ENCODE results near the gene SHOC2. TPM values are rescaled to one million over a fixed set of nuclear protein-coding genes. Genes with fewer than 3 reads are reported as not detected.

SHOC2 gene
- total RNA-seq, 1 donor from 2014 or later, result 60.8 TPM

- Mint-ChIP-seq H3K4me3 (ENCODE audit: unreplicated experiment) (no peak overlapping the region), H3K27me3 (ENCODE audit: unreplicated experiment) (no peaks in the 10 kb centered on the region), H3K36me3 (ENCODE audit: unreplicated experiment) (peaks cover 47% of the 10 kb centered on the region), H3K27ac (ENCODE audit: unreplicated experiment) (no peak overlapping the region), H3K4me1 (ENCODE audit: unreplicated experiment) (peaks cover 2% of the 10 kb centered on the region), H3K9me3 (ENCODE audit: unreplicated experiment) (no peaks in the 10 kb centered on the region)
- DNase-seq (ENCODE audit: extremely low spot score, unreplicated experiment), result no peak
- no peak for TF ChIP-seq CTCF (IDR thresholded peaks at IDR 0.05)
Observed at GRCh38 chr10:110892602-110893288, 26.7 kb upstream of the SHOC2 start.

- no peaks in the 10 kb centered on the region for H3K9me3 Mint-ChIP-seq (ENCODE audit: unreplicated experiment)
- no peaks in the 10 kb centered on the region for H3K27me3 Mint-ChIP-seq (ENCODE audit: unreplicated experiment)
- TF ChIP-seq CTCF (IDR thresholded peaks at IDR 0.05), result peak; percentile 77
- peaks cover 8% of the 10 kb centered on the region for H3K4me1 Mint-ChIP-seq (ENCODE audit: unreplicated experiment)
- DNase-seq (ENCODE audit: extremely low spot score, unreplicated experiment), result no peak
- peaks cover 50% of the 10 kb centered on the region for H3K36me3 Mint-ChIP-seq (ENCODE audit: unreplicated experiment)
- H3K27ac Mint-ChIP-seq (ENCODE audit: unreplicated experiment), result no peak overlapping the region
- no peak overlapping the region for H3K4me3 Mint-ChIP-seq (ENCODE audit: unreplicated experiment)
Observed at GRCh38 chr10:110893559-110894179, 25.7 kb upstream of the SHOC2 start.

- Mint-ChIP-seq H3K36me3 (ENCODE audit: unreplicated experiment) (peaks cover 55% of the 10 kb centered on the region), H3K27me3 (ENCODE audit: unreplicated experiment) (no peaks in the 10 kb centered on the region), H3K4me3 (ENCODE audit: unreplicated experiment) (no peak overlapping the region), H3K9me3 (ENCODE audit: unreplicated experiment) (no peaks in the 10 kb centered on the region), H3K4me1 (ENCODE audit: unreplicated experiment) (peaks cover 10% of the 10 kb centered on the region), H3K27ac (ENCODE audit: unreplicated experiment) (no peak overlapping the region)
- no peak for TF ChIP-seq CTCF (IDR thresholded peaks at IDR 0.05)
- DNase-seq (ENCODE audit: extremely low spot score, unreplicated experiment), result no peak
Observed at GRCh38 chr10:110897184-110897583, 22.2 kb upstream of the SHOC2 start.

- Mint-ChIP-seq H3K27me3 (ENCODE audit: unreplicated experiment) (no peaks in the 10 kb centered on the region), H3K36me3 (ENCODE audit: unreplicated experiment) (peaks cover 57% of the 10 kb centered on the region), H3K27ac (ENCODE audit: unreplicated experiment) (no peak overlapping the region), H3K4me1 (ENCODE audit: unreplicated experiment) (peaks cover 22% of the 10 kb centered on the region), H3K9me3 (ENCODE audit: unreplicated experiment) (no peaks in the 10 kb centered on the region), H3K4me3 (ENCODE audit: unreplicated experiment) (no peak overlapping the region)
- DNase-seq (ENCODE audit: extremely low spot score, unreplicated experiment), result no peak
- TF ChIP-seq CTCF (IDR thresholded peaks at IDR 0.05), result no peak
Observed at GRCh38 chr10:110898391-110898790, 21.0 kb upstream of the SHOC2 start.

GRCh38 chr10:110900983-110901382, 18.4 kb upstream of the SHOC2 start:
- Mint-ChIP-seq H3K36me3 (ENCODE audit: unreplicated experiment) (peaks cover 50% of the 10 kb centered on the region), H3K27ac (ENCODE audit: unreplicated experiment) (no peak overlapping the region), H3K27me3 (ENCODE audit: unreplicated experiment) (no peaks in the 10 kb centered on the region), H3K9me3 (ENCODE audit: unreplicated experiment) (no peaks in the 10 kb centered on the region), H3K4me1 (ENCODE audit: unreplicated experiment) (peaks cover 21% of the 10 kb centered on the region), H3K4me3 (ENCODE audit: unreplicated experiment) (no peak overlapping the region)
- no peak for DNase-seq (ENCODE audit: extremely low spot score, unreplicated experiment)
- TF ChIP-seq CTCF (IDR thresholded peaks at IDR 0.05), result no peak
